ENCODE measurements around the gene CDK11A. TPM values are rescaled to one million over a fixed set of nuclear protein-coding genes. Genes with fewer than 3 reads are reported as not detected.

Gene CDK11A
- total RNA-seq, 2 experiments from 2014 or later = 50.9 to 90.5 TPM

- H2AFZ ChIP-seq (ENCODE audit: low read length) = no peak overlapping the region
- intact Hi-C loops (cut with micrococcal nuclease; ENCODE audit: unreplicated experiment) = no loop called here
- no TSS peak for BruUV-seq (replicated peaks)
- peaks cover 12% of the 10 kb centered on the region for H3K4me1 ChIP-seq (ENCODE audit: insufficient read depth, low read length, poor library complexity, severe bottlenecking)
- no peaks in the 10 kb centered on the region for H3K36me3 ChIP-seq (ENCODE audit: insufficient read depth, low read length)
- H3K4me2 ChIP-seq (ENCODE audit: low read length) = no peak overlapping the region
- CTCF ChIA-PET (ENCODE audit: unreplicated experiment) = no interaction called here
- H3K9me3 ChIP-seq (ENCODE audit: low read length) = no peaks in the 10 kb centered on the region
- H3K4me3 ChIP-seq (ENCODE audit: low read depth, low read length, poor library complexity, severe bottlenecking) = no peak overlapping the region
- no peaks in the 10 kb centered on the region for H4K20me1 ChIP-seq (ENCODE audit: insufficient read depth, low read length)
- POLR2A ChIA-PET = no interaction called here
- H3K27ac ChIP-seq (ENCODE audit: low read depth, low read length, poor library complexity, severe bottlenecking) = no peak overlapping the region
- no peaks in the 10 kb centered on the region for H3K9me2 ChIP-seq (ENCODE audit: insufficient read depth, low read length)
- no peak for DNase-seq (ENCODE audit: low spot score)
- no peaks in the 10 kb centered on the region for H3K79me2 ChIP-seq (ENCODE audit: insufficient read depth, low read depth, low read length)
- TF ChIP-seq EZH2phosphoT487 (IDR thresholded peaks at IDR 0.05; ENCODE audit: borderline replicate concordance, low read depth, low read length) = no peak
- TF ChIP-seq CTCF (conservative IDR thresholded peaks at IDR 0.05; ENCODE audit: low read length) = no peak
Observed at GRCh38 chr1:1683104-1683905, 40.9 kb downstream of the CDK11A start.

GRCh38 chr1:1680912-1681273, 43.3 kb downstream of the CDK11A start:
- CTCF ChIA-PET (ENCODE audit: unreplicated experiment) = interaction anchor here (0.6 kb wide), 1 partner anchor 305 kb away, joined by 4 read pairs; no protein-coding TSS in a partner anchor
- no TSS peak for BruUV-seq (replicated peaks)

More at GRCh38 chr1:1680912-1681273, 43.3 kb downstream of the CDK11A start:
- intact Hi-C loops (cut with micrococcal nuclease; ENCODE audit: unreplicated experiment) = no loop called here
- Histone ChIP-seq H3K36me3 (ENCODE audit: insufficient read depth, low read length) (no peaks in the 10 kb centered on the region), H2AFZ (ENCODE audit: low read length) (no peak overlapping the region), H4K20me1 (ENCODE audit: insufficient read depth, low read length) (no peaks in the 10 kb centered on the region), H3K4me1 (ENCODE audit: insufficient read depth, low read length, poor library complexity, severe bottlenecking) (peaks cover 23% of the 10 kb centered on the region), H3K9me3 (ENCODE audit: low read length) (no peaks in the 10 kb centered on the region), H3K79me2 (ENCODE audit: insufficient read depth, low read depth, low read length) (no peaks in the 10 kb centered on the region), H3K4me3 (ENCODE audit: low read depth, low read length, poor library complexity, severe bottlenecking) (no peak overlapping the region), H3K27ac (ENCODE audit: low read depth, low read length, poor library complexity, severe bottlenecking) (no peak overlapping the region), H3K4me2 (ENCODE audit: low read length) (no peak overlapping the region), H3K9me2 (ENCODE audit: insufficient read depth, low read length) (no peaks in the 10 kb centered on the region)
- POLR2A ChIA-PET = no interaction called here
- TF ChIP-seq CTCF (conservative IDR thresholded peaks at IDR 0.05; ENCODE audit: low read length) (no peak), EZH2phosphoT487 (IDR thresholded peaks at IDR 0.05; ENCODE audit: borderline replicate concordance, low read depth, low read length) (no peak)
- DNase-seq (ENCODE audit: low spot score) = no peak
